WTC11 (cell line): Measurements from ENCODE around the gene ZNF804A.

Source experiments
- ATF2 ChIP-seq: sonication (generic); formaldehyde crosslinking; IDR thresholded peaks from 2 replicates; pipeline ENCODE4 v1.8.1; 2022; ENCODE audit warnings: low read depth, missing genetic modification reagents, borderline replicate concordance
- CTCF ChIP-seq: fragments of 200-600 bp; IDR thresholded peaks from 2 replicates; pipeline ENCODE4 v1.8.0; 2022; ENCODE audit warnings: antibody characterized with exemption
- E2F4 ChIP-seq: sonication (generic); formaldehyde crosslinking; IDR thresholded peaks from 2 replicates; pipeline ENCODE4 v1.8.1; 2022; ENCODE audit warnings: low read depth, mild to moderate bottlenecking, moderate library complexity, missing genetic modification reagents, borderline replicate concordance
- NFE2L1 ChIP-seq: sonication (generic); formaldehyde crosslinking; IDR thresholded peaks from 2 replicates; pipeline ENCODE4 v1.8.1; 2023; ENCODE audit warnings: missing genetic modification reagents
- NFYB ChIP-seq: sonication (generic); formaldehyde crosslinking; conservative IDR thresholded peaks from 2 replicates; pipeline ENCODE4 v1.8.0; 2022; ENCODE audit warnings: low read depth, missing genetic modification reagents
- SP1 ChIP-seq: sonication (generic); formaldehyde crosslinking; conservative IDR thresholded peaks from 2 replicates; pipeline ENCODE4 v1.8.1; 2022; ENCODE audit warnings: missing genetic modification reagents
- TCF7 ChIP-seq: sonication (generic); formaldehyde crosslinking; IDR thresholded peaks from 2 replicates; pipeline ENCODE4 v1.8.0; 2022; ENCODE audit warnings: mild to moderate bottlenecking, low read depth, missing genetic modification reagents, moderate library complexity
- ZBTB43 ChIP-seq: sonication (generic); formaldehyde crosslinking; IDR thresholded peaks from 2 replicates; pipeline ENCODE4 v1.8.1; 2023; ENCODE audit warnings: mild to moderate bottlenecking, missing genetic modification reagents
- ZNF232 ChIP-seq: sonication (generic); formaldehyde crosslinking; IDR thresholded peaks from 2 replicates; pipeline ENCODE4 v1.8.0; 2022; ENCODE audit warnings: mild to moderate bottlenecking, missing genetic modification reagents
- ZNF396 ChIP-seq: fragments of 250-450 bp; sonication (Bioruptor Pico); IDR thresholded peaks from 2 replicates; pipeline ENCODE4 v1.8.0; 2021; ENCODE audit warnings: mild to moderate bottlenecking, moderate library complexity, borderline replicate concordance
- TF ChIP-seq, protein P1 (sequence below): sonication (generic); formaldehyde crosslinking; IDR thresholded peaks from 2 replicates; pipeline ENCODE4 v1.8.0; 2022; ENCODE audit warnings: mild to moderate bottlenecking, missing genetic modification reagents
- TF ChIP-seq, protein P2 (sequence below): sonication (generic); formaldehyde crosslinking; conservative IDR thresholded peaks from 2 replicates; pipeline ENCODE4 v1.8.1; 2023; ENCODE audit warnings: mild to moderate bottlenecking, low read depth, missing genetic modification reagents, moderate library complexity
- TF ChIP-seq, protein P3 (sequence below): sonication (generic); formaldehyde crosslinking; IDR thresholded peaks from 2 replicates; pipeline ENCODE4 v1.8.1; 2022; ENCODE audit warnings: mild to moderate bottlenecking, moderate library complexity, missing genetic modification reagents

GRCh38 chr2:184936761-184937160, 338.4 kb downstream of the ZNF804A start:
- TF ChIP-seq ZNF232 (CRISPR knock-in tag), result no peak
- no peak for TF ChIP-seq TCF7 (CRISPR knock-in tag)
- no peak for TF ChIP-seq CTCF
- no peak for TF ChIP-seq NFE2L1
- TF ChIP-seq ATF2 (CRISPR knock-in tag), result no peak
- no peak for TF ChIP-seq ZNF396 (CRISPR knock-in tag)
- TF ChIP-seq E2F4, result no peak
- TF ChIP-seq, protein P1, sequence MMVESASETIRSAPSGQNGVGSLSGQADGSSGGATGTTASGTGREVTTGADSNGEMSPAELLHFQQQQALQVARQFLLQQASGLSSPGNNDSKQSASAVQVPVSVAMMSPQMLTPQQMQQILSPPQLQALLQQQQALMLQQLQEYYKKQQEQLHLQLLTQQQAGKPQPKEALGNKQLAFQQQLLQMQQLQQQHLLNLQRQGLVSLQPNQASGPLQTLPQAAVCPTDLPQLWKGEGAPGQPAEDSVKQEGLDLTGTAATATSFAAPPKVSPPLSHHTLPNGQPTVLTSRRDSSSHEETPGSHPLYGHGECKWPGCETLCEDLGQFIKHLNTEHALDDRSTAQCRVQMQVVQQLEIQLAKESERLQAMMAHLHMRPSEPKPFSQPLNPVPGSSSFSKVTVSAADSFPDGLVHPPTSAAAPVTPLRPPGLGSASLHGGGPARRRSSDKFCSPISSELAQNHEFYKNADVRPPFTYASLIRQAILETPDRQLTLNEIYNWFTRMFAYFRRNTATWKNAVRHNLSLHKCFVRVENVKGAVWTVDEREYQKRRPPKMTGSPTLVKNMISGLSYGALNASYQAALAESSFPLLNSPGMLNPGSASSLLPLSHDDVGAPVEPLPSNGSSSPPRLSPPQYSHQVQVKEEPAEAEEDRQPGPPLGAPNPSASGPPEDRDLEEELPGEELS (CRISPR knock-in tag), result no peak
- TF ChIP-seq, protein P2, sequence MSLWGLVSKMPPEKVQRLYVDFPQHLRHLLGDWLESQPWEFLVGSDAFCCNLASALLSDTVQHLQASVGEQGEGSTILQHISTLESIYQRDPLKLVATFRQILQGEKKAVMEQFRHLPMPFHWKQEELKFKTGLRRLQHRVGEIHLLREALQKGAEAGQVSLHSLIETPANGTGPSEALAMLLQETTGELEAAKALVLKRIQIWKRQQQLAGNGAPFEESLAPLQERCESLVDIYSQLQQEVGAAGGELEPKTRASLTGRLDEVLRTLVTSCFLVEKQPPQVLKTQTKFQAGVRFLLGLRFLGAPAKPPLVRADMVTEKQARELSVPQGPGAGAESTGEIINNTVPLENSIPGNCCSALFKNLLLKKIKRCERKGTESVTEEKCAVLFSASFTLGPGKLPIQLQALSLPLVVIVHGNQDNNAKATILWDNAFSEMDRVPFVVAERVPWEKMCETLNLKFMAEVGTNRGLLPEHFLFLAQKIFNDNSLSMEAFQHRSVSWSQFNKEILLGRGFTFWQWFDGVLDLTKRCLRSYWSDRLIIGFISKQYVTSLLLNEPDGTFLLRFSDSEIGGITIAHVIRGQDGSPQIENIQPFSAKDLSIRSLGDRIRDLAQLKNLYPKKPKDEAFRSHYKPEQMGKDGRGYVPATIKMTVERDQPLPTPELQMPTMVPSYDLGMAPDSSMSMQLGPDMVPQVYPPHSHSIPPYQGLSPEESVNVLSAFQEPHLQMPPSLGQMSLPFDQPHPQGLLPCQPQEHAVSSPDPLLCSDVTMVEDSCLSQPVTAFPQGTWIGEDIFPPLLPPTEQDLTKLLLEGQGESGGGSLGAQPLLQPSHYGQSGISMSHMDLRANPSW (CRISPR knock-in tag), result no peak
- TF ChIP-seq ZBTB43 (CRISPR knock-in tag), result no peak
- TF ChIP-seq NFYB (CRISPR knock-in tag), result no peak
- TF ChIP-seq SP1 (CRISPR knock-in tag), result no peak
- TF ChIP-seq, protein P3, sequence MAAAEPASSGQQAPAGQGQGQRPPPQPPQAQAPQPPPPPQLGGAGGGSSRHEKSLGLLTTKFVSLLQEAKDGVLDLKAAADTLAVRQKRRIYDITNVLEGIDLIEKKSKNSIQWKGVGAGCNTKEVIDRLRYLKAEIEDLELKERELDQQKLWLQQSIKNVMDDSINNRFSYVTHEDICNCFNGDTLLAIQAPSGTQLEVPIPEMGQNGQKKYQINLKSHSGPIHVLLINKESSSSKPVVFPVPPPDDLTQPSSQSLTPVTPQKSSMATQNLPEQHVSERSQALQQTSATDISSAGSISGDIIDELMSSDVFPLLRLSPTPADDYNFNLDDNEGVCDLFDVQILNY (CRISPR knock-in tag), result no peak
